ENCODE measurements around the gene PIK3CD.

Gene PIK3CD

GRCh38 chr1:9690440-9691107 is 39.0 kb downstream of the PIK3CD start:
- no peaks in the 10 kb centered on the region for H3K36me3 ChIP-seq (ENCODE audit: control insufficient read depth, insufficient read depth, low read length)
- no peak for TF ChIP-seq CTCF (IDR thresholded peaks at IDR 0.05)
- H3K4me1 ChIP-seq: peaks cover 2% of the 10 kb centered on the region
- H3K79me2 ChIP-seq: no peaks in the 10 kb centered on the region
- H3K27me3 ChIP-seq (ENCODE audit: control insufficient read depth, insufficient read depth, low read length): no peaks in the 10 kb centered on the region
- H3K4me3 ChIP-seq (ENCODE audit: low read depth, low read length): peak overlapping the region; percentile 50
- H3K9me3 ChIP-seq (ENCODE audit: control insufficient read depth, low read length): no peaks in the 10 kb centered on the region
- peak overlapping the region; percentile 41 for H3K27ac ChIP-seq
- H3K4me2 ChIP-seq (ENCODE audit: low read length): peak overlapping the region; percentile 66
- no peak overlapping the region for H3K9ac ChIP-seq
- peak overlapping the region; percentile 44 for H2AFZ ChIP-seq

- no peak overlapping the region for H3K27ac ChIP-seq
- H3K9ac ChIP-seq: no peak overlapping the region
- no peaks in the 10 kb centered on the region for H3K9me3 ChIP-seq (ENCODE audit: control insufficient read depth, low read length)
- no peak overlapping the region for H3K4me2 ChIP-seq (ENCODE audit: low read length)
- no peak overlapping the region for H3K4me3 ChIP-seq (ENCODE audit: low read depth, low read length)
- no peaks in the 10 kb centered on the region for H3K79me2 ChIP-seq
- TF ChIP-seq CTCF (IDR thresholded peaks at IDR 0.05): no peak
- no peaks in the 10 kb centered on the region for H3K36me3 ChIP-seq (ENCODE audit: control insufficient read depth, insufficient read depth, low read length)
- H2AFZ ChIP-seq: no peak overlapping the region
- H3K27me3 ChIP-seq (ENCODE audit: control insufficient read depth, insufficient read depth, low read length): no peaks in the 10 kb centered on the region
- peaks cover 2% of the 10 kb centered on the region for H3K4me1 ChIP-seq
Measured at GRCh38 chr1:9691108-9691445, 39.5 kb downstream of the PIK3CD start.

- no peaks in the 10 kb centered on the region for H3K27me3 ChIP-seq (ENCODE audit: control insufficient read depth, insufficient read depth, low read length)
Measured at GRCh38 chr1:9691691-9692090, 40.2 kb downstream of the PIK3CD start.

GRCh38 chr1:9696793-9697192 is 45.3 kb downstream of the PIK3CD start:
- H3K4me1 ChIP-seq: no peaks in the 10 kb centered on the region
- H3K9me3 ChIP-seq (ENCODE audit: control insufficient read depth, low read length): no peaks in the 10 kb centered on the region
- H3K27me3 ChIP-seq (ENCODE audit: control insufficient read depth, insufficient read depth, low read length): no peaks in the 10 kb centered on the region
- TF ChIP-seq CTCF (IDR thresholded peaks at IDR 0.05): no peak
- H3K9ac ChIP-seq: no peak overlapping the region
- no peaks in the 10 kb centered on the region for H3K36me3 ChIP-seq (ENCODE audit: control insufficient read depth, insufficient read depth, low read length)
- no peaks in the 10 kb centered on the region for H3K79me2 ChIP-seq
- no peak overlapping the region for H3K27ac ChIP-seq
- no peak overlapping the region for H3K4me2 ChIP-seq (ENCODE audit: low read length)
- H3K4me3 ChIP-seq (ENCODE audit: low read depth, low read length): no peak overlapping the region
- H2AFZ ChIP-seq: no peak overlapping the region

More at GRCh38 chr1:9691691-9692090, 40.2 kb downstream of the PIK3CD start:
- Histone ChIP-seq H3K9me3 (ENCODE audit: control insufficient read depth, low read length) (no peaks in the 10 kb centered on the region), H3K79me2 (no peaks in the 10 kb centered on the region), H2AFZ (no peak overlapping the region), H3K4me3 (ENCODE audit: low read depth, low read length) (no peak overlapping the region), H3K4me2 (ENCODE audit: low read length) (no peak overlapping the region), H3K27ac (no peak overlapping the region), H3K36me3 (ENCODE audit: control insufficient read depth, insufficient read depth, low read length) (no peaks in the 10 kb centered on the region), H3K4me1 (peaks cover 2% of the 10 kb centered on the region), H3K9ac (no peak overlapping the region)
- no peak for TF ChIP-seq CTCF (IDR thresholded peaks at IDR 0.05)

- Histone ChIP-seq H3K9me3 (ENCODE audit: control insufficient read depth, low read length) (no peaks in the 10 kb centered on the region), H3K9ac (no peak overlapping the region), H2AFZ (no peak overlapping the region), H3K36me3 (ENCODE audit: control insufficient read depth, insufficient read depth, low read length) (no peaks in the 10 kb centered on the region), H3K4me3 (ENCODE audit: low read depth, low read length) (no peak overlapping the region), H3K79me2 (no peaks in the 10 kb centered on the region), H3K4me2 (ENCODE audit: low read length) (no peak overlapping the region), H3K27me3 (ENCODE audit: control insufficient read depth, insufficient read depth, low read length) (no peaks in the 10 kb centered on the region), H3K27ac (no peak overlapping the region), H3K4me1 (no peaks in the 10 kb centered on the region)
- no peak for TF ChIP-seq CTCF (IDR thresholded peaks at IDR 0.05)
Measured at GRCh38 chr1:9699361-9699760, 47.8 kb downstream of the PIK3CD start.

Measured in parathyroid adenoma (tissue), 2 donors.